Hematopoietic multipotent progenitor cell treated with erythropoietin and hydrocortisone succinate and interleukin-3 and kit ligand, for 4 days (in vitro differentiated cells): Measurements from ENCODE around the gene CASP12.
A peak's percentile ranks its signal among the peaks of the same experiment; 100 is the strongest.
"Not testable (repeated sequence)": the region's sequence is repeated elsewhere in the genome, so short reads cannot be mapped to it uniquely, and the experiment has no call there.

Experiments
- DNase-seq: peaks from one replicate; pipeline ENCODE4 v3.0.0-alpha.2; 2015

CASP12 gene

DNA sequence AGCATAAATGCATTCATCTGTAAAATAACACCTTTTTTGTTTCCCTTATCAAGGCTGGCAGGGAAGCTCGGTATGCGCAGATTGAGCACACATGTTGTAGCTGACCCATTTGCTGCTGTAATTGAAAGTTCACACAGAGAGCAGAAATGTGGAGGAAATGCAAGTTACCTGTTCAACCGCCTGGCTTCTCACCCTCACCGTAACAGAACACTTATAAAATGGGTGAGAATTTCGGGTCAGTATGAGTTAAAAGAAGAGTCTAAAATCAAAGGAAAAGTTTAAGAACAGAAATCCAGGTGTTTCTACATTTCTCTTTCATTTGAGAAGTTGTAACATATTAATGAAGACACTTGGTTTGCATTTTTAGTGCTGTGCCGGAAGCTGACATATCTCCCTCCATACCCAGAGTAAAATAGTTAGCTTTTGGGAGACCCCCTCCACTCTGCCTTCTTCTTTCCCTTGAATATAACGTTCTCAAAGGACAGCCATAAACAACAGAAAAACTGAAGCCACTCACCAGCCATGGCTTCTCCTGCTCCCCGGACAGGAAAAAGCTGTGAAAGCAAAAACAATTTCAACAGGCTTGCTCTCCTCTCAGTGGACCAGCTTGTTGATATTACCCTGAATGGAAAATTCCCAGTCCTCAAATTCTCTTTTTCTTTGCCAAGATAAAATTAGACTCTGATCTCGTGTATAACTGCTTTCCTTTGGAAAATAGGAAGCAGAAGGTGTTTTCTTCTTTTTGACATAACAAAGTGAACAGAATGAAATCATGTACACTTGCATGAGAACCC, at the start of gene CASP12:
CASP12 (minus strand) TSS at position 570 of the 794 bp plus-strand sequence.
- no peak for DNase-seq

DNA sequence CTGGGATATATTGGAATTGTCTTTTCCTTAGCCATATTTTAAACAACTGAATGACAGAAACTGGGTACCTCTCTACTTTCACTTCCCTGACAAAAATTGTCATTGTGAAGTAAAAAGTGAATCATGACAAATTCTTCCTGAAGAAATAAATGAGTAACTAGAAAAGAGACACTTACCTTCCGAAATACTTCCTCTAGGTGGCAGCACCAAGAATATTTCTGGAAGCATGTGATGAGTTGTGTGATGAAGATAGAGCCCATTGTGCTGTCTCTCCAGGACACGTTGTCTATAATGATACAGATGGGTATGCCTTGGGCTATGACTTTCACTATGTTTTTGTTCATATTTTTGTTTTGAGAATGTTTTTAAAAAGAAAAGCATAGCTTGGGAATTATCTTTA, 48.6 kb upstream of the CASP12 start:
- DNase-seq: peak; percentile 79

DNA sequence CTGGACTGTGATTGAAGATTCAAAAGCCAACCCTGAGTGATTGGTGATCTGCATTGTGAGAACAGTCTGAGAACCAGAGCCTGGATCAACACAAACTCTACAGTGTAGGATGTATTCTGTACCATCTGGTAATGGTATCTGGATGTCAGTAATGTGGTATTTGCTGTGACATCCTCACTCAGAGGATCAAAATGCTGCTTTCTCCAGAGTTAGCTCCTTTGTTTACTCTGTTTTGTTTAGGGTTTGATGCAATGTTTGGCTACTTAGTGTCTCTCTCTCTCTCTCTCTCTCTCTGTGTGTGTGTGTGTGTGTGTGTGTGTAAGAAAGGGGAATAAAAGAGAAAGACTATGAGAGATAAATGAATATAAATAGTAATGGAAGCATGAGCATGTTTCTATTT, 45.8 kb upstream of the CASP12 start:
- no peak for DNase-seq

DNA sequence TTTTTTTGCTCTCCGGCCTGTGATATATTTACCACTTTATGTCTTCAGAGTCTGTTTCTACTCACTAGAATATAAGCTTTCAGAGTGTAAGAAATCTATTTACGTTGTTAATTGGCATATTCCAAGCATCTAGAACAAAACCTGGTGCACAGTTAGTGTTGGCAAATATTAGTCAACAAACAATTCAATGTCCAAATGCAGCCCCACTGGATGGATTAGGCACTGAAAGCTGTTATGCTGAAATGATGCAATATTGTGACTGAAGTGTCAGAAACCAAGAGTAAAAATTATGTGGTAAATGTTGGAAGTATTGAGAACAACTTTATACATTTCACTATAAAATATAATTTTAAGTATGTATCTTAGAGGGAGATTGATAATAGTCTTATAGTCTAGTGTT, 45.3 kb upstream of the CASP12 start:
- no peak for DNase-seq

DNA sequence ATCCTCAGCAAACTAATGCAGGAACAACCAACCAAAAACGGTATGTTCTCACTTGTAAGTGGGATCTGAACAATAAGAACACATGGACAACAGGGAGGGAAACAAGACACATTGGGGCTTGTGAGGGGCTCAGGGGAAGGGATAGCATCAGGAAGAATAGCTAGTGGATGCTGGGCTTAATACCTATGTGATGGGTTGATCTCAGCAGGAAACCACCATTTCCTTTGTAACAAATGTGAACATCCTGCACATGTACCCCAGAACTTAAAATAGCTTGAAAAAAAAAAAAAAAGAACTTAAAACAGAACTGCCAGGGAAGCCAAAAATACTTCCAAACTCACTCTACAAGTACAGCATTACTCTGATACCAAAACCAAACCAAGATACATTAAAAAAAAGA, 36.3 kb upstream of the CASP12 start:
- peak; percentile 43 for DNase-seq

DNA sequence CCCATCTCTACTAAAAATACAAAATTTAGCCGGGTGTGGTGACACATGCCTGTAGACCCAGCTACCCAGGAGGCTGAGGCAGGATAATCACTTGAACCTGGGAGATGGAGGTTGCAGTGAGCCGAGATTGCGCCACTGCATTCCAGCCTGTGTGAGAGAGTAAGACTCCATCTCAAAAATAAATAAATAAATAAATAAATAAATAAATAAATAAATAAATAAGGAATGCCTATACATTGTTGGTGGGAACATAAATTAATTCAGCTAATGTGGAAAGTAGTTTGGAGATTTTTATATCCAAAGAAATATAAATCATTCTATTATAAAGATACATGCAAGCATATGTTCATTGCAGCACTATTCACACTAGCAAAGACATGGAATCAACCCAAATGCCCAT, 35.8 kb upstream of the CASP12 start:
- not testable (repeated sequence) for DNase-seq

DNA sequence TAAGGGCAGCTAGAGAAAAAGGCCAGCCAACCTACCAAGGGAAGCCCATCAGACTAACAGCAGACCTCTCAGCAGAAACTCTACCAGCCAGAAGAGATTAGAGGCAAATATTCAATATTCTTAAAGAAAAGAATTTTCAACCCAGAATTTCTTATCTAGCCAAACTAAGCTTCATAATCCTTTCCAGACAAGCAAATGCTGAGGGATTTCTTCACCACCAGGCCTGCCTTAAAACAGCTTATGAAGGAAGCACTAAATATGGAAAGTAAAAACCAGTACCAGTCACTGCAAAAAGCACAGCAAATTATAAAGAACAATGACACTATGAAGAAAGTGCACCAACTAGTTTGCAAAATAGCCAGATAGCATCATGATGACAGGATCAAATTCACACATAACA, 30.6 kb upstream of the CASP12 start:
- DNase-seq: no peak

DNA sequence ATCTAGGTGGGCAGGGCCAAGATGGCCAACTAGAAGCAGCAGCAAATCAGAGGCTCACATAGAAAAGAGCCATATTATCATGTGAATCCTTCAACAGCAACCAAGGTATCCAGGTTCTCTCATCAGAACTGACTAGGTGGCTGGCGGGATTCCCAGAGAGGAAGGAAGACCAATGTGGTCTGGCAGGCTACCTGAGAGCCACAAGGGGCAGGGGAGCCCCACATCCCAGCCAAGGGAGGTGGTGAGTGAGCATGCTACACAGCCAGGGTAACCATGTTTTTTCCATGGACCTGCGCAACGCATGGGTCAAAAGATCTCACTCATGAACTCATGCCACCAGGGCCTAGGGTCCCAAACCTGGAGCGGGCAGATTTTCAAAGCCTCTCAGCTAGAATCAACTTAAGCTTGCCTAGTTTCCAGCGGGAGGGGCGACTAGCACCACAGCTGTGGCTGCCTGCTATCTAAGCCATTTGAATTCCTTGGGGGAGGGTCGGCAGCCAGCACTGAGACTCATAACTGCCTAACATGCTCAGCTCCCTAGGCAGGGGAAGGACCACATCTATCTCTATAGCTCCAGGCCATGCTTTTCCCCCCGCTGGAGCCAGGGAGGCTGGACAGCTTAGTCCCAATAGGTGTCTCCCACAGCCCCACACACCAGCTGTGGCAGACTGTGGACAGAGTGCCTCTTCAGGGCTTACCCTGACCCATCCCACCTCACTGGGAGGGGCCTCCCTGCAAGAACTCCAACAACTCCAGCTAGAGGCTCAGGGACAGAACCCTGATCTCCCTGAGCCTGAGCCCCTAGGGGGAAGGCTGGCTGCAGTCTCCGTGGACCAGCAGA, 28.7 kb upstream of the CASP12 start:
- no peak for DNase-seq

DNA sequence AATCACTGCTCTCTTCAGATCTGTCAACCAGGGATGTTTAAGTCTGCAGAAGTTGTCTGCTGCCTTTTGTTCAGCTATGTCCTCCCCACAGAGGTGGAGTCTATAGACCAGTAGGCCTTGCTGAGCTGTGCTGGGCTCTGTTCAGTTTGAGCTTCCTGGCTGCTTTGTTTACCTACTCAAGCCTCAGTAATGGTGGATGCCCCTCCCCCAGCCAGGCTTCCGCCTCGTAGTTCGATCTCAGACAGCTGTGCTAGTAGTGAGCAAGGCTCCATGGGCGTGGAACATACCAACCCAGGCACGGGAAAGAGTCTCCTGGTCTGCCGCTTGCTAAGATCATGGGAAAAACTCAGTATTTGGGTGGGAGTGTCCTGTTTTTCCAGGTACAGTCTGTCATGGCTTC, 27.6 kb upstream of the CASP12 start:
- DNase-seq: no peak

DNA sequence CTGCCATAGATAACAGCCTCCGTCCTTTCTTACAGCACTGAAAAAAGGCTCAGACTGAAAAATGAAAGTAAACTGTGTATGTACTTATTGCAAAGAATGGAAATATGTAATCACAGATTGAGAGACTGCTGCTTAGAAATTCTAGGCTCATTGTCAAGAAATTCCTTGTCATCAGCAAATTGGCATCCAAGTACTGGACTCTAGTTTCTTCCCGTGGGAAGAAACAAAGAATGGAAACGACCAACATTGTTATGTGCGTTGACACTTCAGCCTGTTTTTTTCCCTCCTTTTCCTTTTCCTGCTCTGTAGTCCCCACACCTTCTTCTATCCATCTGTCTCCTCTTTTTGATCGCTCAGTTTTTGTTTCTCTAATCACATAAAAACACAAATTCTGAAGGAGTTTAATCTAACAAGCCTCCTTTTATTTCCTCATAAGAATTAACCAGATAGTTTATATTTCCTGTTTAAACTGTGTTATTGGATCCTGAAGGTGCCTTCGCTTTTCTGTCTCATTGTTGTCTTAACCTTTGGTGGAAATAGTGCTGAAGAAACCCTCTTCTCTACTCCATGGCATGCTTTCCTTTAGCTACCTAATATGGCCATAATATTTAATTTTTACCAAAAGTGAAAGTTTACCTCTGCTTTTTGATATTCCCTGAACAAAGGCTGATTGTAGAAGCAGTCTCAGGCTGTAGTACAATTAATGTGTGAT, 20.0 kb upstream of the CASP12 start:
- peak; percentile 26 for DNase-seq

DNA sequence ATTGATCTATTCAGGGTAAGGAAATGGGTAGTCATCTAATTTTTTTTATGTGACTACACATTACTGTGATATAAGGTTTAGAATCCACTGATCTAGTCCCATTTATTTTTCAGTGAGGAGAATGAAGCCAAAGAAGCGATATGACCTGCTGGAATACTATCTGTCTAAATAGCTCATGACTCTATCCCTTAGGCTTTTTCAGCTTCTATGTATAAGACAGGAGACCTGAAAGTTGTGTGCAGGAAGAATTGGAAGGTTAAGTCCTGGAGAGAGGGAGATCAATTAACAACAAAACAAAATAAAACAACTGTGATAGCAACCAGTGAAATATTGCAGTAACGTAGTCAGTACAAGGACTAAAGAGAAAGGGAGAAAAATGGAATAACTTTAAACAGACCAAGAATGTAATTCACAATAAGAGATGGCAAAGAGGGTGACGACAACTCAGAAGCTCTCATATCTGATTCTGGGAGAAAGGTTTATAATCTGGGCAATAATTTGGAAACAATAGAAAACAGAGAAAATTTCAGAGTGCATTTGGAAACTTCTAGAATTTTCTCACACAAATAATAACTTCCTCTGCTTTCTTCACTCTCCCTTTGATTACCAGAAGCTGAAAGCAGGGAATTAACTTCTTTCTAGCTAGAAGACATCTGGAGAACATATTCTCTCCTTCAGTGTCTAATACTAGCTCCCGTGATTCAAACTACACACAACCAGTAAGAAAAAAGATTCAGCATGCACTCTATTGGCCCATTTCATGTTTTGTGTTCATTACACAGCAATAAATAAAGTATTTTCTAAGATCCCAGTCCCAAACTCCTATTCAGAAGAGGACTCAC, 19.2 kb upstream of the CASP12 start:
- DNase-seq: no peak

DNA sequence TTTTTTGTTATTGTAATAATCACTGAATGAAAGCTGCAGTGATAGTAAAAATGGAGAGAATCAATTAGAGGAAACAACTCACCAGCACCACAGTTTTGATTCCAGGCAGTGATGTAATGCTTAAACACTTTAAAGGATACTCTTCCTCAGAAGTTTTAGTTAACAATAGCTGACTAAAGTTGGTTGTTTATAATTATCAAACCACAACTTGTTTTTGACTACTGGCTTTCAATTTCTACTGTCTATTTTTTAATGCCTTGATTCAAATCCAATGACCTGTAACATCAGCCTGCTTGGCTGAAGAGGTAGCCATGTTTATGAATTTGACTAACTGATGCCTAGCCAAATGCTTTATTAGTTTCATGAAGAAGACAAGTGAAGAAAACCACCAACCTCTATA, 18.2 kb upstream of the CASP12 start:
- DNase-seq: no peak

DNA sequence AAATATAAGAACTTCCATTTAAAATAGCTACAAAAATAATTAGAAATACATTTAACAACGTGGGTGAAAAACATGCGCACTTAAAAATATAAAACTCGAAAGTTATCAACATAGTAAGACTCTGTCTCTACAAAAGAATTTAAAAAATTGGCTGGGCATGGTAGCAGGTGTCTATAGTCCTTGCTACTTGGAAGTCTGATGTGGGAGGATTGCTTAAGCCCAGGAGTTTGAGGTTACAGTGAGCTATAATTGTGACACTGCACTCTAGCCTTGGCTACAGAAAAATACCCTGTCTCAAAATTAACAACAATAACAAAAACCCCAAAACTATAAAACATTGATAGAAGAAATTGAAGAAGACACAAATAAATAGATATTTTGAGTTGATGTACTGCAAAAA, 13.8 kb upstream of the CASP12 start:
- DNase-seq: peak; percentile 19

DNA sequence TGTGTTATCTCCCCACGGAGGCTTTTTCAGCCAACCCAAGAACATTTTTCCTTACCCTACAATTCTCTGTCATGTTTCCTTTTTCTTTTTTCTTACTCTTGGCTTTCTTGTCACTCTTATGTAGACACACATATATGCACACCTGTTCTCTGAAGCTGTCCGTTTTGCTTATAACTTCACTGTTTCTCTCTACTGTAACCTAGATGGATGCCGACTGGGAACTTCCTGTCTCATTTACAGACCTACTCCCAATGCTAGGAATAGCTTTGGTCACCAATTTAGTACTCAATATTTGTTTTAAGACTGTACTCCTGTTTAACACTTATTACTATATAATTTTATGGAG, 9.9 kb upstream of the CASP12 start:
- no peak for DNase-seq

DNA sequence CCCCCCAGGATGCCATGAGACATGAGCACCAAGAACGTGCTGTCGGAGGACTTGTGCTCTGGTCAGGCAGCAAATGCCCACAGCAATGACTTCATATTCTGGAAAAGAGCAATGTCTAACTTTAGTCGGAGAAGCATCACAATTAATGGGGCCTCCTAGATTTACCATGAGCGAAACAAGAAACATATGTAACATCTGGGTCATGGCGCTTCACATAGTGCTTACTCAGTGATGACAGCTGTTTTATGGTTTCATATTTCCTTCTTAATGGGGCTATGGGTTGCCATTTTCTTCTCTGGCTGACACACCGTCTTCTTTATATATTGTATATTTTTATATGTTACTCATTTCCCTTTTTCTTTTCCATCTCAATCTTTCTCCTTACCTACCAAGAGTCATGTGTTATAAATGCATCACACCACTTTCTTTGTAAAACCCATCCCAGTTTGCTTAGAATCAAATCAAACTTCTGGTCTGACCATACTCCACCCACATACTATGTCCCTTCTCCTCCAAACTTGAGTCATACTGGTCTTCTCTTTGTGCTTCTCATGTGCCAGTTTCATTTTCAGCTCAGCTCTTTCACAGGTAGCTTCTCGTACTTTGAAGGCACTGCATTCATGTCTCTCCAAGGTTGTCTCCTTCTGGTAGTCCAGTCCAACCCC, 9.4 kb upstream of the CASP12 start:
- no peak for DNase-seq

DNA sequence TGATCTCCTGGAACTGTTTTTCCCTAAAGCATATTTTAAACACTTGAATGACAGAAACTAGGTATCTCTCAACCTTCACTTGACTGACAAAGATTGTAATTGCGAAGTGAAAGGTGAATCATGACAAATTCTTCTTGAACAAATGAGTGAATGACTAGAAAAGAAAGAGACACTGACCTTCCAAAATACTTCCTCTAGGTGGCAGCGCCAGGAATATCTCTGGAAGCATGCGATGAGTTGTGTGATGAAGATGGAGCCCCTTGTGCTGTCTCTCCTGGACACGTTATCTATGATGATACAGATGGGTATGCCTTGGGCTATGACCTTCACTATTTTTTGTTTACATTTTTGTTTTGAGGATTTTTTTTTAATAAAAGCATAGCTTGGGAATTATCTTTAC, 7.0 kb upstream of the CASP12 start:
- peak; percentile 8 for DNase-seq

DNA sequence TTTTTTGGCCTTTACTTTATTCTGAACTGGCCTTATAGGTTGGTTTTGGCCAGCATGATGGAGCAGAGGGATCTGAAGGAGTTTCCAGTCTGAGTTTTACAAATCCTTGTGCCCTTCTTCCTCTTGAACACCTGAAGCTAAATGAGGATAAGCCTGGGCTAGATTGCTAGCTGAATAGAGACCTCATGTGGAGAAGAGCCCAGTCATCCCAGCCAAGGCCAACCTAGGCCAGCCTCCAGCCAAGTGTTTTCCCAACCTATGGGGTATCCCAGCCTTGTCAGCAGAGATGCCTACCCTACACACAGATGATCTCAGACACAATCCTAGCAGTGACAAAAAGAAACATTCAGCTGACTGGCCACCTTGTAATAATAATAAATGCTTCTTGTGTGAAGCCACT, 966 bp upstream of the CASP12 start:
- DNase-seq: no peak

DNA sequence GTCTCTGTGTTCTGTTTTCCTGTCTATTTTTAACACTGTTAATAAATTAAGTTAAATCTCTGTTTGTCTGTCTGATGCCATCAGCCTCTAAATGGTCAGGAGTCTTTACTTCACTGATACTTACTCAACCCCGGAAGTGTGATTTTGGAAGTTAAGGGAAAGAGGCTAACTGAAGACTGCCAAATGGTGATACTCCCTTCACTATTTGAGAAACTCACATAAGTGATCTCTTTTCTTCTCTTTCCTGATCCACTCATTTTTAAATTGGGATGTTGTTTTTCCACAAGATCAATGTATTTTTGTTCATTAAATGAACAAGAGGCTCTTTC, 389 bp upstream of the CASP12 start:
- DNase-seq: no peak

DNA sequence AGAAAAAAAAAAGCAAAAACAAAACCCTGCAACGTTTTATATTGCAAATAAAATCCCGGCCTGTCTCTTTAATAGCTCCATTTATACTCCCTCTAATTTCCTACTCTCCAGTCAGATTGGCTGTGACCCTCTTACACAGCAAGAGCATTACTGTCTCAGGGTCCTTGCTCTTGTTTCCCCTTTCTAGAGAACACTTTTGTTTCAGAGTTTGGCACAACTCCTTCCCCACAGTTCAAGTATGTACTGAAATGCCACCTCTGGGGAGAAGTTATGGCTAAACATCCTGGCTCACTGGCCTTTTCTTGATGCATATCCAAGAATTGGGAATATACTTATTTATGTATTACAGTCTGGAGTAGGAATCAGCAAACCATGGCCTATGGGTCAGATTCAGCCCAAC, 2.6 kb downstream of the CASP12 start:
- DNase-seq: peak; percentile 4

DNA sequence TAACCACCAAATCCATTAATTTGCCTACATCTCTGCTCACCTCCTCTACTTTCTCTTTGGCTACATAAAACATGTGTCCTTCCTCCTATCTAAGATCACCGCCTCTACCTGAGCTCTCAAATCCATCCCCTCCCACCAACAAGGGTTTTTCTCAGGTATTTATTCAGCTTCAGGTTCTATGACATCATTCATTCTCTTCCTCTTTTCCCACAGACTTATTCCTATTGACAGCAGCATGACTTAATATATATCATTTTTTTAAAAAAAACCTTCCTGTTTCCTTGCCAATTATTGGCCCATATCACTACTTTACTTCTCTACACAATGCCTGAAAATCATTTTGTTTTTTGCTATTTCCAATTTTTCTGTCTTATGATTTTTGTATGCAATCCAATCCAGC, 4.4 kb downstream of the CASP12 start:
- DNase-seq: no peak

DNA sequence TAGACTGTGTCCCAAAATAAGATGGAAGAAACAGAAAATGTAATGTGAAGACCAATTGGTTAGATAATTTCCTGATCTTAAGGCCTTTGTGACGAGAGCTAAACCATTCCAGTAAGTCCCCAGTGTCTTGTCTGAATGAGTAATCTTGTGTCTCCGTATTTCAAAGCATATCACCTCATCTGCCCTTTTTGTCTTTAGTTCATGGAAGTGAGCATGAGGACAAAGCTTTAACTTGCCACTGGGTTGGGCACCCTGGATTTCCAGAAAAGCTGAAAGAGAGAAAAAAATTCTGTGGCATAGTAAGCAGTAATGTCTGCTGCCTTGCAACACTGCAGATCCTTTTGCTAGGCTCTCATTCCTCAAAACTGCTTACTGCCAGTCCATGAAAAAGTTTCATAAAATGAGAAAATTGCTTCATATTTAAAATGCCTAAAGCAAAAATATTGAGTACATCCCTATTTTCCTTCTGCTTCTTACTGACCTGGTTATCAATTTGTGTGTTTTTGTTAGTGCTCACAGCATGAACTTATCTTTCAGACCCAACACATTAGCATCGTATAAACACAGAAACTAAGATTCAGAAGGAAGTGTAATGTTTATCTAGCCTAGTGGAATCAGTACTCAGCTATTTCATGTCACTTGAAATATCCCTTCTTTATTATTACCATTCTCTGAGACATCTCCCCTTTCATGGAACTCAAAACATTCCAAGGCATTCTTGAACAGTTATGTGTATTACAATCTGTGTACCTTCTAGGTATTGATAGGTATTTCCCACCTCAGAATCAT, 5.3 kb downstream of the CASP12 start:
- DNase-seq: no peak

DNA sequence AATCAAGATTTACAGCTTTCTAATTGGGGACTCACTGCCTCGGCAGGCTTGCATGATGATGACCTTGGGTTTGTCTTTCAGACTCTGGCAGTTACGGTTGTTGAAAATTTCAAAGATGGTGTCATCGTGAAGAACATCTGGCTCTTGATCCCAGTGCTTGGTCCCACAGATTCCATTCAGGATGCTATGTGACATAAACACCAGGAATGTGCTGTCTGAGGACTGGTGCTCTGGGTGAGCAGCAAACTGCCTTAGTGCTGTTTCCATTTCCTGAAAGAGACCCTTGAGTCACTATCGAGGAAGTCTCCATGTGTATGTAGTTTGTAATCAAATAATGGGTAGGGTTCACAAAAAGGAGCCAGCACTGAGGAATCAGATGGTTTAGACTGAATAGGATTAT, 7.1 kb downstream of the CASP12 start:
- no peak for DNase-seq
